SH-SY5Y (cell line): ENCODE measurements around the gene ASIP.

ENCODE experiments used
- GATA2 ChIP-seq: IDR thresholded peaks from 2 replicates; pipeline ENCODE4 v1.6.1; 2011; ENCODE audit warnings: mild to moderate bottlenecking, low read depth, low read length
- GATA3 ChIP-seq: IDR thresholded peaks from 2 replicates; pipeline ENCODE4 v1.6.1; 2011; ENCODE audit warnings: low read depth, mild to moderate bottlenecking, low read length, moderate library complexity

Gene ASIP

DNA sequence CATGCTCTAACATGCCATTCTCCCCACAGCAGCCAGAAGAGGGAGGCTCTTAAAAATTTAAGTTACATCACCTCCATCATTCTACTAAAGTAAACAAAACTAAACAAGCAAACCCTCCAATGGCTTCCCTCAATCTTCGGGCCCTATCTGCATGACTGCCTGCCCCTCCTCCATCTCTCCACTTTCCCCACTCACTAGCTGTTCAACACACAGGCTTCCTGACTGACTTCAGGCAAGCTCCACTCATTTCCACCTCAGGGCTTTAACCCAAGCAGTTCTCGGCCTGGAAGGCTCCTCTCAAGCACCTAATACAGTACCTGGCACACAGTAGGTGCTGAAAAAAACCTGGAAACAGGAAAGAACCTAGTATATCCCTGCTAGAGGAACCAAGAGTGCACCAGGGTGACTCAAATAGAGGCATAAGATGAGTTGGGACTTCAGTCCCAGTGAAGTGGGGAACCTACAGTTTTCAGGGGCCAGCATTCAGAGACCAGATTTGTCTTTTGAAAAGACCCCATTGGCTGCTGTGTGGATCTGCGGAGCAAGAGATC is 59.1 kb downstream of the ASIP start:
- no peak for TF ChIP-seq GATA3
- TF ChIP-seq GATA2 = no peak

DNA sequence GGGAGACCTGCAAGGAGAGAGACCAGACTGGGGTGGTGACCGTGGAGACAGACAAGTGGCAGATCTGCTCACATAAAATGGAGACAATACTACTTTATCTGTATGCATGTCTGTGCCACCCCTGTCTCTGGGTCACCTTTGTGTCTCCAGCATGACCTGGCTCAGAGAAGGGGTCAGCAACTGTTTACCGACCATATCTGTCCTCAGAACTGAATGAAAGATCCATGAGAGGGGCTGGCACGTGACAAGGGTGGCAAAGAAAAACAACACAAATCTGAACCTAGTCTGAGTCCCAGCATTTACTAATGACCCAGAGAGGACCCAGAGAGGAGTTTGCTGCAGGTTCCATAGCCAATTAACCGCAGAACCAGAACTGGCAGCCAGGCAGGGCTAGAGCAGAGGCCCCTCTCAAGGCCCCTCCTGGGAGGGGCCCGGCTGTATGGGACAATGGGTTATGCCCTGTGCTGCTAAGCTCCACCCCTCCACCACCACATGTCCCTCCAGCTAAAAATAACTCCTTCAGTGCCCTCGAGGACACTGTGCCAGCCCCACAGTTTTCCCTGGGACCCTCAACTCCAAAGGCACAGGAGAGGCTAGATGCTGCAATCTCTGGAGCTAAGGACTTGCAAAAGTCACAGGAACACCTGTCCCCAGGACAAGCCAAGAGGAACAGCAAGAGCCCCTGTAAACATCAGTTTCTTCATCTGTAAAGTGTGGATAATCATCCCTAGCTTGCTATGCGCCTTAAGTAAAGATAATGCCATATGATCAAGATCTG is 59.8 kb downstream of the ASIP start:
- no peak for TF ChIP-seq GATA3
- no peak for TF ChIP-seq GATA2

DNA sequence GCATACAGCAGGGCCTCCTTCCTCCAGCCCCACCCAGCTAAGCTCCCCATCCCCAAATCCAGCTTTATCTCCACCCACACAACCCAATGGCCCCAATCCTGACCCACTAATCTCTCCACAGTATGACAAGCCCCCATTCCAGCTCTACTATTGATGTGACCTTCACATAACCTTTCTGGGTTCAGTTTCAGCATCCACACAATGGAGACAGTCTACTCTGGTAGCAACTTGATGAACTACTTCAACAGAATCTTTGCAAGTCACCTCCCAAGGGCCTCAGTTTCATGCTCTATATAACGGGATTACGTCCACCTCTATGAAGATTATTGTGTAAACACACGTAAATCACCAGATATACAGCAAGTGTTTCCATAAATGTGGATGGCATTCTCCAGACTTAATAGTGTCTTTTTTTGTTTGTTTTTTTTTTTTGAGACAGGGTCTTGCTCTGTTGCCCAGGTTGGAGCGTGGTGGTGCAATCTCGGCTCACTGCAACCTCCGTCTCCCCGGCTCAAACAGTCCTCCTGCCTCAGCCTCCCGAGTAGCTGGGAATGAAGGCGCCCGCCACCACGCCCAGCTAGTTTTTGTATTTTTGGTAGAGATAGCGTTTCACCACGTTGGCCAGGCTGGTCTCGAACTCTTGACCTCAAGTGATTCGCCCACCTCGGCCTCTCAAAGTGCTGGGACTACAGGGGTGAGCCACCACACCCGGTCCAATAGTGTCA is 60.5 kb downstream of the ASIP start:
- TF ChIP-seq GATA3 (no peak), GATA2 (no peak)

DNA sequence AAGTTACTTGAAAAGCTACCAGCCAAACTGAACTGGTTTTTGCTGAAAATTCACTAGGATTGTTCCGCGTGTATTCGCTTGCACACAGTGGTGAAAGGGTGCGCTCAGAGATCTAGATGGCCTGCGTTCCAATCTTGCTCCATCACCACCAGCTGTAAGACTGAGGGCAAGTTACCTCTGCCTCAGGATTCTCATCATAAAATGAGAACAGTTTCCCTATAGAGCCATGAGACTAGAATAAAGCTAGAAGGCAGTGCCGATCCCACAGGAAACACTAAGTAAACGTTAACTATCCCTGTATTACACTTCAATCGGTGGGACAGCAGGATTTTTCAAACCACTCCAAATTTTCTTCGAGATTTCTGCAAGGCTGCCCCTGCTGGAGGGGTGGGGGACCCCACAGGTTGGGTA is 61.1 kb downstream of the ASIP start:
- no peak for TF ChIP-seq GATA3

DNA sequence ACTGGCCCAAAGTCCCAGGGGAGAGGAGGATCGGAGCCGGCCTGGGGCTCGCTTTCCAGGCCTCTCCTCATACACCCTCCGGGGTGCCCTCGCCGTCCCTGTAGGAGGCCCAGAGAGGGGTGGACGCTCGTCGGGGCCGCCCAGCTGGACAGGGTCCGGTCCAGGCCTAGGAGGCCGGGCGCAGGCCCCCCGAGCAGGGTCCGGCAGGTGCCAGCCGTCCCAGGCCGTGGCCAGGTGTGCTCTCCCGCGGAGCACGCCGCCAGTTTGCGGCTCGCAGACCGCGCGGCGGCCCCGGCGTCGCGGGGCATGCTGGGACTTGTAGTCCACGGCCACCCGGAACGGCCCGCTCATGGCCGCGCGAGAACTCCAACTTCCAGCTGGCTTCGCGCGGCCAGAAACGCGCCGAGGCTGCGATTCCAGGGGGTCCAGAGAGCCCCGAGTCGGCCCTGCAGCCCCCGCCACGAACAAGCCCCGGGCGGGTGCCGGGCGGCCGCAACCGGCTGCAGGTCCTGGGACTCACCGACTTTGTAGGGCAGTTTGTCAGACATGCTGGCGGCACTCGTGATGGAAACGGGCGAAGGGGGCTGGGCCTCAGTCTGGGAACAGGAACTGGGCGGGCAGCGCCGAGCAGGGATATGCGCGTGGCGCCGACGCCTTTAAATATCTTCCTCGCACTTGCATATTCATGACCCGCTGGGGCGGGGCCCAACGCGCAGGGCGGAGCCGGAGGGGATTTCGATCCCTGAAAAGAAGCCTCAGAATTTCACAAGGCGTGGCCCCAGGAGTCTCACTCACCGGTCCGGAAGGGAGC is 61.7 kb downstream of the ASIP start, which contains the start of gene AHCY:
Gene AHCY, minus strand, starts transcription at position 633 of the 811 bp plus-strand sequence. Its CDS starts 85 bp downstream, at position 548.
- TF ChIP-seq GATA3 (no peak), GATA2 (no peak)

DNA sequence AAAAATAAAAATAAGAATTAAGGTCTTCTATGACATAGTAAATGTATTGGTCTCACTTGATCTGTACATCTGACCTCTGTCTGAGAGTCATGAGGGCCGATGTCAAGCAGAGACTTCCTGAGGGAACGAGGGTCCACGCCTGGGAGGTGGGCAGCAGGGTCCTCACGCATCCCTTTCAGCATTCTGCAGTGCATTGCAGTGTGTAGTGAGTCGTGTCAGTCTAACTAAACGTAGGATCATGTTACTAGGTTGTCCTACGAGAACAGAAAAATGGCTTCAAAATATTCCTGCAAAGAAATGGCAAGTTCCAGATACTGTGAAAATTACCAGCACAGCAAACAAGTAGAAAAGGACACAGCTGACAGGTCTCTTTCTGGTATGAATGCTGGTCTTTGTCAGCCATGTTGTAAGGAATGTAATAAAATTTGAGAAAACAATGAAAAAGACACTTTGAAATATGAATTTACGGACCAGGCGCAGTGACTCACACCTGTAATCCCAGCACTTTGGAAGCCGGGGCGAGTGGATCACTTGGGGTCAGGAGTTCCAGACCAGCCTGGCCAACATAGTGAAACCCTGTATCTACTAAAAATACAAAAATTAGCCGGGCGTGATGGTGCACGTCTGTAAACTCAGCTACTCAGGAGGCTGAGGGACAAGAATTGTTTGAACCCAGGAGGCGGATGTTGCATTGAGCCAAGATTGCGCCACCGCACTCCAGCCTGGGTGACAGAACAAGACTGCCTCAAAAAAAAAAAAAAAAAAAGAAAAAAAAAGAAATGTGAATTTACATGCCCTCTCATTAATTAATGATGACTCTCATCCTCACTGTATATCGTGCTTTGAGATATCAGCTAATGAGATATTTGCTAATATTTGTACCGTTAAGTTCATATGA is 64.4 kb downstream of the ASIP start:
- no peak for TF ChIP-seq GATA3
- TF ChIP-seq GATA2 = no peak

DNA sequence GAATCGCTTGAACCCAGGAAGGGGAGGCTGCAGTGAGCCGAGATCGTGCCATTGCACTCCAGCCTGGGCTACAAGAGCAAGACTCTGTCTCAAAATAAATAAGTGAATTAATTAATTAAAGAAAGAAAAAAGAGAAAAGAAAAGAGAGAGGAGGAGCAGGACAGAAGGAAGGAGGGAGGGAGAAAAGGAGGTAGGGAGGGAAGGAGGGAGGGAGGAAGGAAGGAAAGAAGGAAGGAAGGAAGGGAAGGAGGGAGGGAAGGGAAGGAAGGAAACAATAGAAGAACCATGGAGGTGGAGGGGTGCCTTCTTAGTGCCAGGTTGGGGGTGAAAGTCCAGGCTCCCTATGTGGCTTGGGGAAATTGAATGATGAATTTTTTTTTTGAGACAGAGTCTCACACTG is 68.5 kb downstream of the ASIP start:
- TF ChIP-seq GATA2 (no peak), GATA3 (no peak)

DNA sequence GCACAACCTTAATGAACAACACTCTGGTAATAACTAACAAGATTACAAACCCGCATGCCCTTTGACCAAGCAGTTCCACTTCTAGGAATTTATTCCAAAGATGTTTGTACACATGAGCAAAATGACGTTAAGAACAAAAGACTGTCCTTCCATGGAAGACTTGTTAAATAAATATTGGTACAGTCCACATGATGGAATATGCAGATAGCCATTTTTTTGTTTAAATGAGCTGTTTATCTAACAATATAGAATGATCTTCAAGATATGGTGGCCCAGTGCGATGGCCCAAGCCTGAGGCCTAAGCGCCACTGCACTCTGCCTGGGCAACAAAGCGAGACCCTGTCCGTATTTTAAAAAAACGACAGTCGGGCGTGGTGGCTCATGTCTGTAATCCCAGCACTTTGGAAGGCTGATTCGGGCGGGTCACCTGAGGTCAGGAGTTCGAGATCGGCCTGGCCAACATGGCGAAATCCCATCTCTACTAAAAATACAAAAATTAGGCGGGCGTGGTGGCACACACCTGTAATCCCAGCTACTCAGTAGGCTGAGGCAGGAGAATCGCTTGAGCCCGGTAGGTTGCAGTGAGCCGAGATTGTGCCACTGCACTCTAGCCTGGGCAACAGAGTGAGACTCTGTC is 69.4 kb downstream of the ASIP start:
- TF ChIP-seq GATA3 (no peak), GATA2 (no peak)

DNA sequence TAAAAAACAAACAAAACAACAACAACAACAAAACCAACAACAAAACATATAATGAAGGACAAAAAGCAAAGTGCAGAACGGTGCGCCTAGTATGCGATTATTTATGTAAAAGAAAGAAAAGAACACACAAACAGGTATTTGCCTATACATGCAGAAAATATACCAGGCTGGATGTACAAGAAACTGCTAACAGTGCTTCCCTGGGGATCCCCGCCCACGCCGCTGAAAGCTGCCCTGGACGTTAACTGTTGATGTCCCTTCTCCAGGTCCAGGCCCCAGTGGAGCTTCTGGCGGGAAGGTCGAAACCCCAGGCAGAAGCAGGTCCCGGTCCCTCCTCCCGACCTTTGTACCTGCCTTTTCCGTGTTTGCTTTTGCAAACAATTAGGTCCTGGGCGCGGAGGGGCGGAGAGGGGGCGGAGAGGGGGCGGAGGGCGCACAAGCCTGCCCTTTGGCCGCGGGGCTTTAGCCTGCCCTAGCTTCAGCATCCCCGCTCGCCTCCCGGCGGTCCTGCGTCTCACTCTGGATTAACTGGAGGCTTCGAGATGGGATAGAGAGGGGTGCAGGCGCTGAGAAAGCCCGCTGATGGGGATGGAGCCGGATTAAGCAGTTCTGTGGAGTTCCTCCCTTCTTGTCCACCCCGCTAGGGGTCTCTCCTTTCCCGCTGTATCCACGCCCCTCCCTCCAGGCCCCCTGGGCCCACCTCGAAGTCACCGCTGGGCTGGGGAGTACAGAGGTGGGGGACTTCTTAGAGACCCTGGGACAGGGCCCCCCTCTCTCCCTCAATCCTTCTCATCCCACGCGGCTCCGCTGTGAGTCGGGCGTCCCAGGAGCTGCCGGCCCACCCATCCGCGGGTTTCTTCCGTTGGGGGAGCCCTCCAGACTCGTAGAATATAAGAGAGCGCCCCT is 70.1 kb downstream of the ASIP start:
- TF ChIP-seq GATA3 (no peak), GATA2 (no peak)

DNA sequence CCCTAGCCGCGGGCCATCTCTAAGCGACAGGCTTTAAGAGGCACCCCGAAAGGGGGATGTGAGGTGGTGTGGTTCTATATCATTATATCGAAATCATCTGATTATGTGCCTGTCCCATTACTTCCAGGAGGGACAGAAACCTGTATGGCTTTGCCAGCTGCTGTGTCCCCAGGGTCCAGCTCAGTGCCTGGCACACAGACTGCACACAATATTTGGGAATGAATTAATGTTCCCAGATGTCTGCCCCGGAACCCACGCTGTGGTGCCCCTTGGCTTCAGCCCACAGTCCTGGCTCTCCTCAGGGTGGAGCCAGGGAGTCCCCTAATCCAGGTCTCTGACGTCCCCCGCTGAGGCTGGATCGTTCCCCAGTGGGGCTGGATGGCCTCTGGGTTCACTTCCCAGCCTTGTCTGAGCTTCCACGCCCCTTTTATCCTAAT is 70.8 kb downstream of the ASIP start:
- TF ChIP-seq GATA3 (no peak), GATA2 (no peak)

DNA sequence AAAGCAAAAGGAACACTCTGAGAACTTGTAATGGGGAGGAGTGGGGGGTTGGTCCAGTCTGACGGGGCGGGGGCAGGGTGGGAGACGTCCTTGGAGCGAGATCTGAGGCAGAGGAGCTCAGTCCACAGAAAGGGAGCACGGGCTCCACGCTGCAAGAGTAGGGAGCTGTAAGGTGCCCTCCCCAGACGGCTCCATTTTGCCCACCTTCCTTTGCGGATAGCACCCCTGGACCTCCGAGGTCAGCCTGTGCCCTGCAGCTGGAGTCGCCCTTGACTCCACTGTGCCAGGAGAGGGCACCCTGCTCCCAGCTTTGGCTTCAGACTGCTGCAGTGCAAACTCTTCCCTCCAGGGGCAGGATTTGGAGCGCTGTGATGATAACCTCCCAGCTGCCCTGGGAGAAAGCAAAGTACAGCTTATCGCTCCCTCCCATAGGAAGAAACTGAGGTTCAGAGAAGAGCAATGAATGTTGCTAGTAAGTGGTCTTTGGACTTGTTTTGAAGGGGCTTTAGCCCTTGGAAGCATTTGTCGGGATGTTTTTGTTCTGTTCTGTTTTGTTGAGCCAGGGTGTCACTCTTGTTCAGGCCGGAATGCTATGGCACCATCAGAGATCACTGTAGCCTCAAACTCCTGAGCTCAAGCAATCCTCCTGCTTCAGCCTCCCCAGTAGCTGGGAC is 71.5 kb downstream of the ASIP start:
- TF ChIP-seq GATA2 (peak; percentile 33; the same call in 1 of the 2 replicates), GATA3 (no peak)

DNA sequence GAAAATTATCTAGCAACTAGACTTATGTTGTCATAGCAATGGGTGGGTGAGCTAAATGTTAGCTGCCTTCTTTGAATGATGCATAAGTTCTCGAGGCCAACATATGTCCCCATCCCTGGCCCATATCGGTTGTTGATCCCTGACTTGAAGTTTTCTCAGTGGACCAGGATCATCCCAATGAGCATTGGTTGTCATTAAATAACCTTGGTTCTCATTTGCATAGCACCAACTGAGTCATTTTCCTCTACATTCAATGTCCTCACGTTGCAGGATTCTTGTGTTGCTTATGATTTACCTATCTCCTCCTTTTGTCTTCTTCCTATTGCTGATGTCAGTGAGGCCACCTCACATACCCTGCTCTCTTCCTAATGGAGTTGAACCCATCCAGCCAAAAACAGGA is 74.0 kb downstream of the ASIP start:
- TF ChIP-seq GATA2 (no peak), GATA3 (no peak)
